Heart left ventricle (tissue), 16 donors: ENCODE data around the gene ODAD3. TPM values are rescaled to one million over a fixed set of nuclear protein-coding genes. Genes with fewer than 3 reads are reported as not detected.
A peak's percentile ranks its signal among the peaks of the same experiment; 100 is the strongest.

ENCODE experiments used
- ATAC-seq, 4 donors: fragments of 200-7000 bp; cut with Tn5 transposase; one replicate each; pipeline ENCODE4 v1.9.1; 2020 to 2022; ENCODE audit warnings: moderate library complexity in 4 of 4, mild to moderate bottlenecking in 3 of 4, moderate number of reproducible peaks in 1 of 4
- DNase-seq, 5 donors: peaks; one replicate each; pipeline ENCODE4 v3.0.0-alpha.2; 2020
- H3K27ac ChIP-seq, 12 donors: fragments of 200-600 bp; sonication (generic) in 4 of 12; one replicate each; pipeline versions ENCODE4 v1.5.0 to v1.8.0; 2016 to 2022; ENCODE audit warnings: mild to moderate bottlenecking in 2 of 12
- H3K27me3 ChIP-seq, 9 donors: fragments of 200-600 bp; sonication (generic) in 2 of 9; one replicate each; pipeline versions ENCODE4 v1.5.1 to v1.8.0; 2016 to 2022; ENCODE audit warnings: mild to moderate bottlenecking in 3 of 9
- H3K36me3 ChIP-seq, 9 donors: fragments of 200-600 bp; sonication (generic) in 2 of 9; one replicate each; pipeline versions ENCODE4 v1.5.0 to v1.8.0; 2018 to 2022; ENCODE audit warnings: mild to moderate bottlenecking in 2 of 9
- H3K4me1 ChIP-seq, 12 donors: fragments of 200-600 bp; sonication (generic) in 4 of 12; one replicate each; pipeline versions ENCODE4 v1.5.0 to v1.8.0; 2016 to 2022; ENCODE audit warnings: mild to moderate bottlenecking in 3 of 12
- H3K4me3 ChIP-seq, 12 donors: fragments of 200-600 bp; sonication (generic) in 4 of 12; one replicate each; pipeline versions ENCODE4 v1.5.0 to v1.8.0; 2017 to 2022; ENCODE audit warnings: mild to moderate bottlenecking in 9 of 12, moderate library complexity in 4 of 12
- H3K9me3 ChIP-seq, 12 donors: fragments of 200-600 bp; sonication (generic) in 4 of 12; one replicate each; pipeline versions ENCODE4 v1.5.0 to v1.8.0; 2016 to 2022; ENCODE audit warnings: mild to moderate bottlenecking in 1 of 12
- POLR2A ChIP-seq, 2 donors: fragments of 450-650 bp; IDR thresholded peaks; one replicate each; pipeline ENCODE4 v1.6.1; 2017; ENCODE audit warnings: antibody characterized with exemption in 2 of 2, mild to moderate bottlenecking in 2 of 2, moderate library complexity in 2 of 2
- WGBS, 4 donors: extraction: QIAGEN DNeasy Blood & Tissue Kit in 2 of 4; methylation state at CpG; one replicate each; pipeline versions ENCODE4 v1.1.5 to v1.1.7; 2013 to 2018; 5-methylcytosine and 5-hydroxymethylcytosine counted together
- intact Hi-C, 10 donors: fragments of 100-400 bp; cut with DNase I; formaldehyde crosslinking; loops; one replicate each; pipeline versions ENCODE4 v1.11.1 to v1.14.2; 2022
- polyA plus RNA-seq, 2 donors: library from polyadenylated mRNA; stranded (reverse); fragments of 200-250 nt; gene quantifications; one replicate each; pipeline ENCODE4 v1.2.3, GENCODE V29; 2013
- total RNA-seq, 9 donors: library from RNA; depleted of rRNA in 2 of 9; stranded (reverse); fragments of >200 nt in 2 of 9; fragmentation: NEBNext Ultra II Directional in 3 of 9; extraction: Animal tissue kit (Norgen Biotek cat#: 25700) in 3 of 9; gene quantifications; one replicate each; pipeline versions ENCODE4 v1.1.0 to v1.2.4, GENCODE V29; 2016 to 2023
- TF ChIP-seq, protein P1 (sequence below), 12 donors: fragments of 200-600 bp; sonication (generic) in 4 of 12; IDR thresholded peaks; one replicate each; pipeline versions ENCODE4 v1.5.0 to v1.8.0; 2018 to 2022; ENCODE audit warnings: antibody characterized with exemption in 12 of 12, mild to moderate bottlenecking in 5 of 12
- donor health status: ischemic (EF 13 %, LVEDD 7.1; RV severe dilation, severe dysfunction).
- donor health status: healthy with polysubstance abuse.
- donor health status: DM: no; HTN: yes; CAD: no.
- donor health status: DM: no; HTN: no; CAD: no.
- donor health status: ischemic (EF 25% LVEDD 6.9; RV normal size, moderate dysfunction).
- donor health status: ischemic (EF 25% LVEDD 5.7; RV mildly dilated, moderate dysfunction).
- donor health status: healthy.
- donor health status: DM: yes; HTN: yes; CAD: no.
- donor health status: ischemic (EF 35%, LVEDD 5.7; RV mildly dilated, moderate dysfunction).
- donor health status: nonischemic (EF 11% LVEDD 7.7; RV severe dilation, severe dysfunction).
- donor health status: DM: yes; HTN: yes; CAD: no.
- donor health status: PGD.
- donor health status: ischemic (EF 29% LVEDD 5.4; RV normal size, mild dysfunction).
- donor health status: nonischemic (EF 23%, LVEDD 6.1; RV moderate dilation, normal function).

Gene ODAD3
- total and polyA plus RNA-seq, 11 donors: 0.18 to 0.84 (median 0.32) TPM; not detected in 2

DNA sequence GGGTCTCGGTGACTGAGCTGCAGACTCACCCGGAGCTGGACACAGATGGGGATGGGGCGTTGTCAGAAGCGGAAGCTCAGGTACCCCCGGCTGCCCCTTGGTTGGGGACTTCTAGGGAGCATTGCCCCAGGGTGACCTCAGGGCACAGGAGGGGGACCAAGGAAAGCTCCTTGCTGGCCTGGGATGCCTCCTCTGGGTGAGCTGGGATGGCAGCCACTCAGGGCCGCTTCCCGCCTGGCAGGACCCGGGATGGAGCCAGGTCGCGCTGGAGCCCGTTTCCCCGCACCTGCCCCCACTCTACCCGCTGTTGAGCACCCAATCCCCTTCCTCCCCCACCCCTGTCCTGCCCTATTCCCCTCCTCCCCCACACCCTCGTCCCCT, 11.3 kb upstream of the ODAD3 start:
- Histone ChIP-seq H3K27me3 (no peaks in the 10 kb centered on the region), H3K4me1 (peaks cover 0 to 5% (median 0%) of the 10 kb centered on the region in 12 donors), H3K27ac (no peak overlapping the region), H3K4me3 (no peak overlapping the region), H3K9me3 (no peaks in the 10 kb centered on the region), H3K36me3 (peaks cover 0 to 97% (median 85%) of the 10 kb centered on the region in 9 donors)
- intact Hi-C loops: loop anchor here in 7 of 10 donors (1.0 to 10.0 kb wide), 6 partner anchors 61 to 154 kb away; partner anchors contain the start of genes TSPAN16 (in 3 of the 7) and EPOR (in 2 of the 7)
- no peak for DNase-seq
- WGBS, 4 donors: 91 to 97% (median 93%) methylated on average over 9 to 14 of the region's 14 CpGs
- ATAC-seq: no peak
- TF ChIP-seq, protein P1, sequence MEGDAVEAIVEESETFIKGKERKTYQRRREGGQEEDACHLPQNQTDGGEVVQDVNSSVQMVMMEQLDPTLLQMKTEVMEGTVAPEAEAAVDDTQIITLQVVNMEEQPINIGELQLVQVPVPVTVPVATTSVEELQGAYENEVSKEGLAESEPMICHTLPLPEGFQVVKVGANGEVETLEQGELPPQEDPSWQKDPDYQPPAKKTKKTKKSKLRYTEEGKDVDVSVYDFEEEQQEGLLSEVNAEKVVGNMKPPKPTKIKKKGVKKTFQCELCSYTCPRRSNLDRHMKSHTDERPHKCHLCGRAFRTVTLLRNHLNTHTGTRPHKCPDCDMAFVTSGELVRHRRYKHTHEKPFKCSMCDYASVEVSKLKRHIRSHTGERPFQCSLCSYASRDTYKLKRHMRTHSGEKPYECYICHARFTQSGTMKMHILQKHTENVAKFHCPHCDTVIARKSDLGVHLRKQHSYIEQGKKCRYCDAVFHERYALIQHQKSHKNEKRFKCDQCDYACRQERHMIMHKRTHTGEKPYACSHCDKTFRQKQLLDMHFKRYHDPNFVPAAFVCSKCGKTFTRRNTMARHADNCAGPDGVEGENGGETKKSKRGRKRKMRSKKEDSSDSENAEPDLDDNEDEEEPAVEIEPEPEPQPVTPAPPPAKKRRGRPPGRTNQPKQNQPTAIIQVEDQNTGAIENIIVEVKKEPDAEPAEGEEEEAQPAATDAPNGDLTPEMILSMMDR (IDR thresholded peaks at IDR 0.05): no peak
- no peak for TF ChIP-seq POLR2A (IDR thresholded peaks at IDR 0.05)

- Histone ChIP-seq H3K4me3 (no peak overlapping the region), H3K36me3 (peaks cover 0 to 99% (median 90%) of the 10 kb centered on the region in 9 donors), H3K27ac (peak overlapping the region in 1 of 12 donors; percentile 23), H3K4me1 (peaks cover 0 to 5% (median 0%) of the 10 kb centered on the region in 12 donors), H3K27me3 (no peaks in the 10 kb centered on the region), H3K9me3 (no peaks in the 10 kb centered on the region)
- intact Hi-C loops: loop anchor here in 6 of 10 donors (5.0 to 10.0 kb wide), 4 partner anchors 60 to 153 kb away; partner anchors contain the start of genes TSPAN16 (in 3 of the 6) and EPOR (in 2 of the 6)
- DNase-seq: no peak
- WGBS, 4 donors: 82 to 93% (median 90%) methylated on average over 7 to 13 of the region's 13 CpGs
- no peak for TF ChIP-seq POLR2A (IDR thresholded peaks at IDR 0.05)
- TF ChIP-seq, protein P1 (IDR thresholded peaks at IDR 0.05): no peak
- ATAC-seq: no peak
Measured at GRCh38 chr19:11445141-11445540, 10.2 kb upstream of the ODAD3 start.

GRCh38 chr19:11444059-11444458, 9.1 kb upstream of the ODAD3 start:
- Histone ChIP-seq H3K9me3 (no peaks in the 10 kb centered on the region), H3K36me3 (peaks cover 0 to 99% (median 86%) of the 10 kb centered on the region in 9 donors), H3K27me3 (no peaks in the 10 kb centered on the region), H3K27ac (peak overlapping the region in 5 of 12 donors; percentile 23 to 44 (median 38)), H3K4me1 (peaks cover 0 to 5% (median 0%) of the 10 kb centered on the region in 12 donors), H3K4me3 (no peak overlapping the region)
- 69 to 77% (median 74%) methylated on average over 5 of the region's 5 CpGs for WGBS, 4 donors
- DNase-seq (no peak), ATAC-seq (no peak)
- TF ChIP-seq POLR2A (IDR thresholded peaks at IDR 0.05): no peak
- intact Hi-C loops: loop anchor here in 5 of 10 donors (5.0 to 10.0 kb wide), 3 partner anchors 59 to 149 kb away; partner anchors contain the start of genes TSPAN16 (in 3 of the 5) and EPOR (in 1 of the 5)

DNA sequence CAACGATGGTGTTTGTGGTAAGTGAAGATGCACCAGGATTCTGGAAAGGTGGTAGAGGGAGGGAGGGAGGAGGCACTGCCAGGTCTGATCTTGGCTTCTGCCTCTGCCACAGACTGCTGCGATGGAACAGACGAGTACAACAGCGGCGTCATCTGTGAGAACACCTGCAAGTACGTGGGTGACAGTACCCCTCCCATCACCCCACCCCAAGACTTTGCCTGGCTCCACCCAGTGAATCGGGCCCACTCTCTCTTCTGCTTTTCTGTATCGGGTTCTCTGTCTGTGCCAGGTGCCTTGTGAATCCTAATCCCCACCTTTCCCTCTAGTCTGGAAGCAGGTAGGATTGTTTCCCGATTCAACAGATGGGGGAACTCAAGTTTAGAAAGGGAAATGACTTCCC, 3.0 kb upstream of the ODAD3 start:
- no peaks in the 10 kb centered on the region for H3K9me3 ChIP-seq
- ATAC-seq (no peak), DNase-seq (no peak)
- H3K27ac ChIP-seq: no peak overlapping the region
- peaks cover 0 to 22% (median 17%) of the 10 kb centered on the region in 12 donors for H3K4me1 ChIP-seq
- TF ChIP-seq, protein P1 (IDR thresholded peaks at IDR 0.05): no peak
- TF ChIP-seq POLR2A (IDR thresholded peaks at IDR 0.05): no peak
- H3K36me3 ChIP-seq: peaks cover 0 to 67% (median 57%) of the 10 kb centered on the region in 9 donors
- no peaks in the 10 kb centered on the region for H3K27me3 ChIP-seq
- 87 to 96% (median 90%) methylated on average over 9 of the region's 9 CpGs for WGBS, 4 donors
- H3K4me3 ChIP-seq: no peak overlapping the region
- intact Hi-C loops: loop anchor here in 5 of 10 donors (5.0 to 10.0 kb wide), 5 partner anchors 47 to 303 kb away; partner anchors contain the start of genes EPOR (in 2 of the 5), ELAVL3 (in 1 of the 5) and TSPAN16 (in 1 of the 5)
